GM19438 (cell line): ENCODE data around the gene SCAMP1.
"Not testable (repeated sequence)": the region's sequence is repeated elsewhere in the genome, so short reads cannot be mapped to it uniquely, and the experiment has no call there.

Source experiments
- ATAC-seq: cut with Tn5 transposase; IDR thresholded peaks from one replicate; pipeline ENCODE4 v1.9.1; 2021; ENCODE audit warnings: low read depth; ENCODE audit not compliant: unreplicated experiment

SCAMP1 gene

GRCh38 chr5:78419396-78419795, 59.0 kb downstream of the SCAMP1 start:
- ATAC-seq = no peak

DNA sequence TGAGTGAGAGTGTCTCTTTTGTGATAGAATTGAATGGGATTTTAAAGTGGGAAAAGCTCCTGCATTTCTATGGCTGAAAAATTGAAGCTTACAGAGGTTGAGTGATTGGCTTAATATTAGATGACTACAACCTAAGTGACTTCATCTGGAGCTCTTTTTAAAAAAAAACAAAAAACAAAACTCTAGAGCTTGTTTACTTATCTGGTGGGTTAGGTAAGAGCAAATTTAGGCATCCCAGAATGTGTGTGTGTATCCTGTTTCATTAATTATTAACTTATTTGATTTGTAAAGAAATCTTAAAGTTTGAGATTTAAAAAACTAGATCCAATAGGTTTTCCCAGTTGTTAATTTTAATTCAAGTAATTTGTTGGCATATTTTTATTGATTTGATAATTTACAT, 60.1 kb downstream of the SCAMP1 start:
- no peak for ATAC-seq

DNA sequence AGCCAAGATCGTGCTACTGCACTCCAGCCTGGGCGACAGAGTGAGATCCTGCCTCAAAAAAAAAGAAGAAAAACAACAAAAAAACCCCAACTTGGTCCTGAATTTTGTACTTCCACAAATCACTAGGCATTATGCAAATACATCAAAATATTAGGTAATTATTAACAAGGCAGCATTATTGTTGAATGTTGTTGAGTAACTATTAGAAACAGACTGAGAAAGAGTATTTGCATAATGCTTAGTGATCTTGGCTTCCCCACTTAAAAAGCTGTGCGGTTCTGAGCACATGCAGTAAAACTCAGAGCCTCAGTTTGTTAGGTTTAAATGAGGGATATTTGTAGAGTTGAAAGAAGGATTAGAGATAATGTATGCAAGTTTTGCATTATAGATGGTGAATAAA, 64.2 kb downstream of the SCAMP1 start:
- ATAC-seq = no peak

DNA sequence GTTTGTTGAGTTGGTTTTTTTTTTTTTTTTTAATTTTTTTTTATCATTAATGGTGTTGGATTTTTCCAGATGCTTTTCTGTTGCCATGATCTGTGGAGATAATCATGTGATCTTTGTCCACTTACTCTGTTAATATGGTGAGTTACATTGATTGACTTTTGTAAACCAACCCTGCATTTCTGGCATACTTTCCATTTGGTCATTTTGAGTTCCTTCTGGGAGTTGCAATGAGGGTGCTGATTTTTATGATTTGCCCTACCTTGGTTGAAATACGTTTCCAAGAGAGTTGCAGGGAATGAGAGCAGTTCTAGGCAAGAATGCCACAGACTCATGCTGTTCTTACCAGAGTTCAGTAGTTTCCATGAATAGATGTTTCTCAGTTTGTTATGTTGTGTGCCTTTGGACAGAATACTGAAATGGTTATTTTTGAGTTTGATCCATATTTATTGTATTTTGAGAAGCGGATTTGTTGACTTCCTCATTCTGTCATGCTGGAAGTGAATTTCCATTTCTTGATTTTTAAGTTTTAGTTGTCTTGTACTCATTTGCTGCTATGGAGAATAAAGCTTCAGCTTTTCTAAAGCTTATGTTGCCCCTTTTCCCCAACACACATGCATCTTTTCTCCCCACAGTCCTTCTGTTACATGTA, 69.0 kb downstream of the SCAMP1 start:
- ATAC-seq = no peak

DNA sequence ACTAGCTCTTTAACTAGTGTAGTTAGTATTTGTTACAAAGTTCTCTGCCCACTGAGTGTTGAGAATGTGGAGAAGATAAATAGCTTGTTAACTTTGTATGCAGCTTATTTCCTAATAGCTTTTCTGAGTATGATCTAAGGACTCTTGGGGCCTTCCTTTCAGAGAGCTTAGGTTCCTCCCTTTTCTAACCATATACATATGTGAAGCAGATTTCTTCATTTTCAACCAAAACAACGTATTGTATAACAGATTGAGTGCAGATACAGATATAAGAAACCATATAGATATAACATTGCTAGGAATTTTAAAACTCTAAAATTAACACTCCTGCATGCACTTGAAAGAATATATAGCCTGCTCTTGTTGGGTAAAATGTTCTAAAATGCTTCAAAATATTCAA, 70.4 kb downstream of the SCAMP1 start:
- no peak for ATAC-seq

GRCh38 chr5:78433972-78434371, 73.6 kb downstream of the SCAMP1 start:
- no peak for ATAC-seq

GRCh38 chr5:78447775-78448424, 87.5 kb downstream of the SCAMP1 start:
- ATAC-seq = no peak

GRCh38 chr5:78449103-78449502, 88.7 kb downstream of the SCAMP1 start:
- no peak for ATAC-seq

GRCh38 chr5:78457507-78457906, 97.1 kb downstream of the SCAMP1 start:
- not testable (repeated sequence) for ATAC-seq

DNA sequence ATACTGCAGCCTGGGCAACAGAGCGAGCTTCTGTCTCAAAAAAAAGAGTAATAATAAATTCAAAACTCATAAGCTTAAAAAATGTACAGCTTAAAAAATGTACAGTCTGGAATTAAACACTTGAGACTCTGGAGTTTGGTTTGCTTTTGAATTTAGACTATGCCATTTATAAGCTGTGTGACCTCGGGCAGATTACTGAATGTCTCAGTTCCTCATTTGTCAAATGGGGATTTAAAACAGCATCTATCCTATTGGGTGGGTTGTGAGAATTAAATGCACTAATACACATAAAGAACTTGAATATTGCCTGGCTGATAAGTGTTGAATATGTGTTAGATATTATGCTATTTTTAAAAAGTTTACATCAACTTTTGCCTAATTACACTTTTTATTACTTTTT, 98.4 kb downstream of the SCAMP1 start:
- ATAC-seq = no peak

GRCh38 chr5:78467140-78467539, 106.7 kb downstream of the SCAMP1 start:
- ATAC-seq = no peak

- no peak for ATAC-seq
Measured at GRCh38 chr5:78467752-78468357, 107.4 kb downstream of the SCAMP1 start.

- no peak for ATAC-seq
Measured at GRCh38 chr5:78471896-78472295, 111.5 kb downstream of the SCAMP1 start.

- no peak for ATAC-seq
Measured at GRCh38 chr5:78472469-78473106, 112.2 kb downstream of the SCAMP1 start.

DNA sequence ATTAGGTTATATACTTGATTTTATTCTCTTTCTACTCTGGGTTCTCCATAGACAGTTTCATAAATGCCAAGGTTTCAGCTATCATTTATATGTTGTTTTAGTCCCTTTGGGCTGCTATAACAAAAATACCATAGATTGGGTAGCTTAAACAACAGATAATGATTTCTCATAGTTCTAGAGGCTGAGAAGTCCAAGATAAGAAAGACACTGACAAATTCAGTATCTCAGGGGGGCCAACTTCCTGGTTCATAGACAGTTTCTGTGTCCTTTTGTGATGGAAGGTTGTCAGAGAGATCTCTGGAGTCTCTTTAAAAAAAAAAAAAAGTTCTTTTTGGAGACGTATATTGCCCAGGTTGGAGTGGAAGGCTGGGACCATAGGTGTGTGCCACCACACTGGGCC, 113.3 kb downstream of the SCAMP1 start:
- ATAC-seq = no peak

GRCh38 chr5:78475370-78475769, 115.0 kb downstream of the SCAMP1 start:
- no peak for ATAC-seq

- no peak for ATAC-seq
Measured at GRCh38 chr5:78476795-78477194, 116.4 kb downstream of the SCAMP1 start.

DNA sequence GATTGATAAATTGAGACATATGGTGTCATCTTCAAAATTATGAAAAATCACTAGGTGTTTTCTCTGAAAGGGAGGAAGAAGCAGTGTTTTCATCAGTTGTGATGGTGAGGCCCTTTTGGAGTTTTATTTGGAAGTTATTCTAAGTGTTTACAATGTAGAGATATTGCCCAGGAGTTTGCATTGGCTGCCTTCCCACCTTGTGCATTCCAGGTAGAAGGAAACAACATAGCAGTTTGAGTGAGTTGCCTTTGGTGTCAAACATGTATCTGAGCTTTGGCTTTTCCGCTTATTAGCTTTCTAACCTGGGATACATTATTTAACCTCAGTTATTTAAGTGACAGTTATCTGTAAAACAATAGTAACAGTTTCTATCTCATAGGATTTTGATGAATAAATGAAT, 122.5 kb downstream of the SCAMP1 start:
- no peak for ATAC-seq

GRCh38 chr5:78483809-78484521, 123.5 kb downstream of the SCAMP1 start:
- ATAC-seq = peak; percentile 77

- no peak for ATAC-seq
Measured at GRCh38 chr5:78486218-78486617, 125.8 kb downstream of the SCAMP1 start.

GRCh38 chr5:78487846-78488245, 127.4 kb downstream of the SCAMP1 start:
- no peak for ATAC-seq
